Measurements from ENCODE around the gene RASL11B.
"Not testable (repeated sequence)": the region's sequence is repeated elsewhere in the genome, so short reads cannot be mapped to it uniquely, and the experiment has no call there.

RASL11B gene

GRCh38 chr4:52861879-52862616 lies at the start of gene RASL11B:
TSS of gene RASL11B (plus strand) at chr4:52862317. CDS start at chr4:52862508, 191 bp downstream.
- DNase-seq: peak; percentile 91

GRCh38 chr4:52813546-52813945 lies 48.6 kb upstream of the RASL11B start:
- no peak for DNase-seq

GRCh38 chr4:52822583-52822971 lies 39.5 kb upstream of the RASL11B start:
- DNase-seq: no peak

GRCh38 chr4:52822972-52823701 lies 39.0 kb upstream of the RASL11B start:
- DNase-seq: no peak

- DNase-seq: no peak
Measured at GRCh38 chr4:52823702-52824092, 38.4 kb upstream of the RASL11B start.

- DNase-seq: no peak
Measured at GRCh38 chr4:52824270-52824602, 37.9 kb upstream of the RASL11B start.

GRCh38 chr4:52824603-52825459 lies 37.3 kb upstream of the RASL11B start:
- DNase-seq: no peak

GRCh38 chr4:52825460-52826090 lies 36.5 kb upstream of the RASL11B start:
- DNase-seq: no peak

- DNase-seq: no peak
Measured at GRCh38 chr4:52833941-52834525, 28.1 kb upstream of the RASL11B start.

GRCh38 chr4:52834641-52835456 lies 27.3 kb upstream of the RASL11B start:
- DNase-seq: not testable (repeated sequence)

GRCh38 chr4:52836120-52836519 lies 26.0 kb upstream of the RASL11B start:
- DNase-seq: no peak

- no peak for DNase-seq
Measured at GRCh38 chr4:52836678-52837077, 25.4 kb upstream of the RASL11B start.

- DNase-seq: no peak
Measured at GRCh38 chr4:52837716-52838558, 24.2 kb upstream of the RASL11B start.

GRCh38 chr4:52838729-52839586 lies 23.2 kb upstream of the RASL11B start:
- DNase-seq: no peak

GRCh38 chr4:52840531-52841370 lies 21.4 kb upstream of the RASL11B start:
- DNase-seq: no peak

GRCh38 chr4:52841682-52842456 lies 20.2 kb upstream of the RASL11B start:
- DNase-seq: peak; percentile 67

GRCh38 chr4:52842792-52843191 lies 19.3 kb upstream of the RASL11B start:
- DNase-seq: no peak

- no peak for DNase-seq
Measured at GRCh38 chr4:52843351-52843750, 18.8 kb upstream of the RASL11B start.
